T-helper 1 cell treated with Interleukin-12 subunit alpha and Interleukin-12 subunit beta and Interleukin-4 antibody, amounts not matched to agents 30 ng/mL and 1 ng/mL, for 36 hours (primary cell): ENCODE data around the gene USP4. TPM values are rescaled to one million over a fixed set of nuclear protein-coding genes. Genes with fewer than 3 reads are reported as not detected.

Source experiments
- intact Hi-C: fragments of 100-400 bp; cut with micrococcal nuclease; formaldehyde crosslinking; loops from one replicate; pipeline ENCODE4 v1.15.1; 2024
- total RNA-seq: library from RNA; stranded (reverse); gene quantifications from 2 replicates; pipeline ENCODE4 v1.2.3, GENCODE V29; 2022

The USP4 gene, protein sequence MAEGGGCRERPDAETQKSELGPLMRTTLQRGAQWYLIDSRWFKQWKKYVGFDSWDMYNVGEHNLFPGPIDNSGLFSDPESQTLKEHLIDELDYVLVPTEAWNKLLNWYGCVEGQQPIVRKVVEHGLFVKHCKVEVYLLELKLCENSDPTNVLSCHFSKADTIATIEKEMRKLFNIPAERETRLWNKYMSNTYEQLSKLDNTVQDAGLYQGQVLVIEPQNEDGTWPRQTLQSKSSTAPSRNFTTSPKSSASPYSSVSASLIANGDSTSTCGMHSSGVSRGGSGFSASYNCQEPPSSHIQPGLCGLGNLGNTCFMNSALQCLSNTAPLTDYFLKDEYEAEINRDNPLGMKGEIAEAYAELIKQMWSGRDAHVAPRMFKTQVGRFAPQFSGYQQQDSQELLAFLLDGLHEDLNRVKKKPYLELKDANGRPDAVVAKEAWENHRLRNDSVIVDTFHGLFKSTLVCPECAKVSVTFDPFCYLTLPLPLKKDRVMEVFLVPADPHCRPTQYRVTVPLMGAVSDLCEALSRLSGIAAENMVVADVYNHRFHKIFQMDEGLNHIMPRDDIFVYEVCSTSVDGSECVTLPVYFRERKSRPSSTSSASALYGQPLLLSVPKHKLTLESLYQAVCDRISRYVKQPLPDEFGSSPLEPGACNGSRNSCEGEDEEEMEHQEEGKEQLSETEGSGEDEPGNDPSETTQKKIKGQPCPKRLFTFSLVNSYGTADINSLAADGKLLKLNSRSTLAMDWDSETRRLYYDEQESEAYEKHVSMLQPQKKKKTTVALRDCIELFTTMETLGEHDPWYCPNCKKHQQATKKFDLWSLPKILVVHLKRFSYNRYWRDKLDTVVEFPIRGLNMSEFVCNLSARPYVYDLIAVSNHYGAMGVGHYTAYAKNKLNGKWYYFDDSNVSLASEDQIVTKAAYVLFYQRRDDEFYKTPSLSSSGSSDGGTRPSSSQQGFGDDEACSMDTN
- total RNA-seq, result 95.2 and 97.2 TPM in 2 replicates

DNA sequence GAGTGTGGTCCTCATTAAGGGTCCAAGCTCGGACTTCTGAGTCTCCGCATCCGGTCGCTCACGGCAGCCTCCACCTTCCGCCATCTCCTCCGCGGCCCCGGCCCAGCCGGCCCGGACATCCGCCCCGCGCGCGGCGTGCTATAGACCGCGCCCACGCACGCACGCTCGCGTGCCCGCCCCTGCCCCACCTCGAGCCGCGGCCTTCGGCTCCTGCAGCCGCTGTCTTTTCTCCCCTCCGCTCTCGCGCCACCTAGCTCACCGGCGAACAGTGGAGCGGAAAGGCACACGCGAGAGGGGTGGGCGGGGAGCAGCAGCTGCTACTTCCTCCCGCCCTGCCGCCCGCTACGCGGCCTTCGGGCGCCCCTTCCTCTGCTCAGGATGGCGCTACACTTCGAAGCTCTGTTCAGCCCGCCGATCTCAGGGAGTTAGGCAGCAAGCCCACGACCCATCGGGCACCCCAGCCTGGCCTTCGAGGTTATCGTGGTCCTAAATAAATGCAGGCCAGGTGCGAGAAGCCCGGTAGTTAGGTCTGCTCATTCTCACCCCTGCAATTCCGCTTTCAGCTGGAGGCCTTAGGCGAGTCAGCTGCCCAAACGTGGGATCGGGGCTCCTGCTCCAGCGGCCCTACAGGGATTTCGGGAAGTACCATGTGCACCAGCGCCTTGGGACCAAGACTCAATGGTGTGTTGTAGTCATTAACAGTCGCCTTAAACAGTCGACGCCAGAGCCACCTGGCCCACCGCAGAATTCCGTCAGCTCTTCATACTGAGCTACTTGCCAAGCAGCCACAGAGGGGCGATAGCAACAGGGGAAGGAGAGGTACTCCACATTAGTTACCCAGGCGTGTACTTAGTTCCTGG lies at the start of gene USP4:
Gene USP4 (minus strand): TSS at position 113 of the 860 bp plus-strand sequence. CDS start 29 bp downstream, at position 84.
- intact Hi-C loops, result loop anchor here (1.0 to 5.0 kb wide), 18 partner anchors 18 to 600 kb away; partner anchors contain the start of genes DAG1, GPX1, IMPDH2 and IP6K1

DNA sequence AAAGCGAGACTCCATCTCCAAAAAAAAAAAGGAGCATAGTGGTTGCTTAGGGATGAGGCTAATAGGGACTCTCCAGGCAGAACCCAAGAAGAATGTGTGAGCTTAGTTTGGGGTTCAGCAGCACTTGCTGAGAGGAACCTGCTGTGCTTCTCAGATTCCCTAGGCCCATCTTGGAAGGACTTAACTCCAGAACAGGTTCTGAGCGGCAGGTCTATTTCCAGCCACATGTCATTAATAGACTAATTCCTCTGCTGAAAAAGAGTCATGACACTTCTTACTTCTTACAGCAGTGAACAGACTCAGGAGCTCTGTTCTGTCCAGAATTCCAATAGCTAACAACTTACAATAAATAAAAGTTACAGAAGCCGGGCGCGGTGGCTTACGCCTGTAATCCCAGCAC lies 49.4 kb upstream of the USP4 start:
- intact Hi-C loops, result no loop called here

DNA sequence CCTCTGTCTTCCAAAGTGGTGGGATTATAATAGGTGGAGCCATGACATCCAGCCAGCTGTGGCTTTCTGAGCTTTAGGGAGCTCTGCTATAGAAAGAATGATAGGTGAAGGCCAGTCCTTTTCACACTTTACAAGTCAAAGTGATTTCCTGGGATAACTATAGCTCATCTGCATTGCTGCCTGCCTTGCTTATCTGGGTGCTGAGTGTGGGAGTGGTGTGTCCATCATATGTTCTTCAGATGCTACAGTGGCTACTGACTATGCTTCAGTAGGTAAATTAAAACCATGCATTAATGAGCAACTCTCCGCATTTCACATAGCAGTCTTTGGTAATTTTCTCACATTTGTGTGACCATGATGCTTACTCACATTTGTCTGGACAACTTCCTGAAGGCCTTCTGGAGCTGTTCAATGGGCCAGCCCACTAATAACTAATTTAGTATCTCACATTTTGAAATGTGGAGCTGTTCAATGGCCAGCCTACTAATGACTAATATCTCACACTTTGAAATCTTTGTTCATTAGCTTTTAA lies 48.5 kb upstream of the USP4 start:
- intact Hi-C loops, result no loop called here

DNA sequence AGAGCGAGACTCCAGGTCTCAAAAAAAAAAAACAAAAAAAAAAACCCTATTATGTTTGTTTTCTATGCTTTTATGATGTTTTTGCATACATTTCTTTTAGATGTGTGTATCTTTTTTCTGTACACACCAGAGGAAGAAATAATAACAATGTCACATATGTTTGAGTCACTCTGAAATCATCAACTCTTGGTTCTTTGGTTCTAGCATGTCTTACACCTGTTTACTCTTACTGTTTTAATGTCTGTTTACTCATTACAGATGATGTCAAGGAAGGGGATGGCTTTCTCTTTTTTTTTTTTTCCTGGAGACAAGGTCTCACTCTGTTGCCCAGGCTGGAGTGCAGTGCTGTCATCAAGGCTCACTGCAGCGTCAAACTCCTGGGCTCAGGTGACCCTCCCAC lies 47.9 kb upstream of the USP4 start:
- intact Hi-C loops, result no loop called here

DNA sequence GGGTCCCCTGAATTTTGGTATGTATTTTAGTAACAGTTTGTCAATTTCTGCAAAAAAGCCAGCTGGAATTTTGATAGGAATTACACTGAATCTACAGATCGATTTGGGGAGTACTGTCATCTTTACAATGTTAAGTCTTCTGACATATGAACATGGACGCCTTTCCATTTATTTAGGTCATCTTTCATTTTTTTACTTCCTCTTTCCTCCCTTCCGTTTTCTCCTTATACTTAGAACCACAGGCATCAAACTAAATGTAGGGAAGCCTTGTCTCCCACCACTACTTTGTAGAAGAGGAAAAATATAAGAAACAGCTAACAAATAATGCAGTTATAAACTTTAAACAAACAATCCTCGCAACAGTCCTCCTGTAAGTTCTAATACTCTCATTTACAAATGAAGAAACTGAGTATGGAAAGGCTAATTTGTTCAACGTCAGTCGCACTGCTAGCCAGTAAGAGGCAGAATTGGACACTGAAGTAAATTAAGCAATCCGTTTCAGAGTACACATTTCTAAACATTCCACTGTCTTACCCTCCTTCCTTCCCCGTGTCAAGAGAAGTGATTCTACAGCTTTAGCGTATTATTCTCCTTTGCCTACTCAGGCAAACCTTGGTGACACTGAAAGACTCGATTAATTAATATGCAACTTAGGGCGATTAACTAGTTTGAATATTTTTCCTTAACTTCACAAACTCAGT lies 46.4 kb upstream of the USP4 start:
- intact Hi-C loops, result no loop called here

DNA sequence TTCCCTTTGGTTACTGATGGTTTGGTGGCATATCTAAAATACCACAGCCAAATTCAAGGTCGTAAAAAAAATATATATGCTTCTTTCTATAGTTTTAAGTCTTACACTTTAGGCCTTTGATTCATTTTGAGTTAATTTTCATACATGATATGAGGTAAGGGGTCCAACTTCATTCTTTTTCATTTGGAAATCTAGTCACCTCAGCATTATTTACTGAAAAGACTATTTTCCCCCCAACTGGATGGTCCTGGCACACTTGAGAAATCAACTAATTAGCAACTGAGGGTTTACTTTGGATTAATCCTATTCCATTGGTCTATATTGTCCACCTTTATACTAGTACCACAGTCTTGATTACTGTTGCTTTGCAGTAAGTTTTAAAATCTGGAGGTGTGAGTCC lies 45.8 kb upstream of the USP4 start:
- intact Hi-C loops, result no loop called here

DNA sequence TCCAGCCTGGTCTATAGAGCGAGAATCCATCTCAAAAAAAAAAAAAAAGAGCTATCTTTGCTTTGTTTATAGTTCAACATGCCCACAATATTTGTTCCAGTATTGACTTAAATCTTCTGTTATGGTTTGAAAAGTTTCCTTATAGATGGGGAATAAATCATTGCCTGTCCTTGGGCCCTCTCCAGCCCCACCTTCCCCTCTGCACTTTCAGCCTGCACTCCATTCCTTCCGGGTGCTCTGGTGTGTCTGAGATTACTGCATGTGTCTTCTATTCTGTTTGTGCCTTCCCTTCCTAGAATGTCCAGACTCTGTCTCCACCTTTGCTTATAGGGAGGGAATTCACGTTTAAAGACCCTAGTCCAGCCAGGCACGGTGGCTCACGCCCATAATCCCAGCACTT lies 43.5 kb upstream of the USP4 start:
- intact Hi-C loops, result no loop called here

DNA sequence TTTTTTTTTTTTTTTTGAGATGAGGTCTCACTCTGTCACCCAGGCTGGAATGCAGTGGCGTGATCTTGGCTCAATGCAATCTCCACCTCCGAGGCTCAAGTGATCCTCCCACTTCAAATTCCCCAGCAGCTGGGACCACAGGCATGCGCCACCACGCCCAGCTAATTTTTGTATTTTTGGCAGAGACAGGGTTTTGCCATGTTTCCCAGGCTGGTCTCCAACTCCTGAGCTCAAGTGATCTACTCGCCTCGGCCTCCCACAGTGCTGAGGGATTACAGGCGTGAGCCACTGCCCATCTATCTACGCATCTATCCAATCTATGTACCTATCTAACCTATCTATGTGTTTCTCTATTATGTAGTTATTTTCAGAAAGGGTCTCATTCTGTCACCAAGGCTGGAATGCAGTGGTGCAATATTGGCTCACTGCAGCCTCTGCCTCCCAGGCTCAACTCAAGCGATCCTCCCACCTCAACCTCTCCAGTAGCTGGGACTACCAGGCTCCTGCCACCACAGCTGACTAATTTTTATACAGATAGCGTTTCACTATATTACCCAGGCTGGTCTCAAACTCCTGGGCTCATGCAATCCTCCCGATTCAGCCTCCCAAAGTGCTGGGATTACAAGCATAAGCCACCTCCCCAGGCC lies 38.5 kb upstream of the USP4 start:
- intact Hi-C loops, result no loop called here

DNA sequence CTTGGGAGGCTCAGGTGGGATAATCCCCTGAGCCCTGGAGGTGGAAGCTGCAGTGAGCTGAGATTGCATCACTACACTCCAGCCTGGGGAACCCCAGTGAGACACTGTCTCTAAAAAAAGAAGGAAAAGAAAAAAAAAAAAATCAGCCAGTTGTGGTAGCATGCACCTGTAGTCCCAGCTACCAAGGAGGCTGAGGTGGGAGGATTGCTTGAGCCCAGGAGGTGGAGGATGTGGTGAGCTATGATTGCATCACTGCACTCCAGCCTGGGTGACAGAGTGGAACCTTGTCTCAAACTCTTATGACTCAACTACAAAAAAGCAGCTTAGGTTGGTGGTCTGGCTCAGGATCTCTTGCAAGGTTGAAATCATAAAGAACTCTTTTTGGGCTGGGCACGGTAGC lies 37.6 kb upstream of the USP4 start:
- intact Hi-C loops, result loop anchor here (1.0 kb wide), 1 partner anchor 35 kb away; the partner anchor contains the start of gene TCTA

DNA sequence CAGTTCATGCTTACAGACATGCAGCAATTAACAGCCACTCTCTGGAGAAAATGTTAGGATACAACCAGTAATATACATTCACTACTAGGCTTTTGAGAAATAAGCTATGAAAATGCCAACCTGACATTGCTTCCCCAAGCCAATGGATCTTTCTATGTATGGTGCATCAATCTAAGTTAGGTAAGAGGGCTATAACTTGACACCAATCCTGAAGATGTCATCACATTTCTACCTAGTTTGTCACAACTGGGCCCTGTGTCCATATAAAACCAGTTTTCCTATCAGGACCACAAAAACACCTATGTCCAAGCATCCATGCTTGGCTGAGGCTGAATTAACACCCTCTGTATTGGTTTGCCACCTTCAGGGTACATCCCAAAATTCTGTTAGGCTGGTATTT lies 32.1 kb upstream of the USP4 start:
- intact Hi-C loops, result no loop called here

DNA sequence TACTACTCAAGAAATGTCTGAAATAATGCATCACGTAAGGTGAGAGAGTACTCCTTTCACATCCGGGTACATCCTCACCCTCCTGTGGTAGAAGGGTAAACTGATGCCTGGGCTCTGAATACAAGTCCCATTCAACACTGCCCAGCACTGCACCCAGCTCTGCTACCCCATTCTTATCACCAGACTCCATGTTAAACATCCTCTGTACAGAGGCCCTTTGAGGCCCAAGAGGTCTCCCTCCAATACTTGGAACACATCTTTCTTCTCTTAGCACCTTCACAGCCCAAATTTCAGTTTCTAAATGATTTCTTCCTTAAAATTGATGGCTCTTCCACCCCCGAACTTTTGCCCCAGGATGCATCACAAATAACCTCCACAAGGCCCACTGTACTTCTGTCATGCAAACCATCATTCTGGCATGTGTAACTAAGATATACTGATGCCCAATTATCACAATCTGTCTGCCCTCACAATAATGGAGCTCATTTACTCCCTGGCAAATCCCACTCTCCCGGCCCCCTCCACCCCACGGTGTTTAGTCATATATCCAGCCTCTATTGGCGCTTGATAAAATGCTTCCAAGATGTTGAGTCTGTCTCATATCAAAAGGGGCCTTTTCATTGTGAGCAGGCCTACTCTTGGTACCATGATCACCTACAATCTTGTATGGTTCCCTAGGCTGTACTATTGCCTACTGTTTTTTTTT lies 30.9 kb upstream of the USP4 start:
- intact Hi-C loops, result no loop called here

DNA sequence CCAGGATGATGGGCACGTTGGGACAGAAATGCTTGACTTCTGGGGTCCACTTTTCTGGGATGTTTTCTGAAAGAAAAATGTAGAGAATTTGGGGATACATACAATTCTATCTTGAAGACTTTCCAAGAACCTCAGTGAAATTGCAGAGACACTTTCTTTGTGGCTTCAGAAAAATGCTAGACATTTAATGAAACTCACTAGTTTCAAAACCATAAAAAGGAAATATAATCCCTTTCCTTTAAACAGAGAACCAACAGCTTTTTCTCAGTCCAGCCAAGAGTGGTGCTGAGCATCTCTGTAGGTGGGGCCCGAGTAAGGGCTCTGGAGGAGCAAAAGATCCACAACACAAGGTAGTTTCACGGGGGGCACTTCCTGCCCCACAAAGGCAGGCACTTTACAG lies 22.7 kb upstream of the USP4 start:
- intact Hi-C loops, result no loop called here

DNA sequence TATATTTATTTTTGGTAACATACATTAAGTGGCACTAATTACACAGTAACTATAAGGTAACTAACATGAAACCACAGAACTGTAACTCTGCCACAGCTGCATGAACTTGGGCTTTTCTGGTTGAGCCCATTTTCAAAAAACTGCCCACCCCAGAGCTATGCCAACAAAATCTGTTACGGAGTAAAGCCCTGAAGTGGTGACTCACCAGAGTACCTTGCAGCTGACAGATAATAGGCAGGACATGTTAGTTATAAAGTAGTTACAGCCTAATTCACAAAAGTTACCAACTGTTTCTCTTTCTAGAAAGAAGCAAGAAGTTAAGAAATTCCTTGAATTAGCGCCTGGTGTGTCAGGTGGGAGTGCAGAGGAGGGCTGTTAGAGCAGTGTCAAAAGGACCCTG lies 19.8 kb upstream of the USP4 start:
- intact Hi-C loops, result loop anchor here (5.0 kb wide), 2 partner anchors 313 to 332 kb away; partner anchors contain the start of genes APEH and IMPDH2

DNA sequence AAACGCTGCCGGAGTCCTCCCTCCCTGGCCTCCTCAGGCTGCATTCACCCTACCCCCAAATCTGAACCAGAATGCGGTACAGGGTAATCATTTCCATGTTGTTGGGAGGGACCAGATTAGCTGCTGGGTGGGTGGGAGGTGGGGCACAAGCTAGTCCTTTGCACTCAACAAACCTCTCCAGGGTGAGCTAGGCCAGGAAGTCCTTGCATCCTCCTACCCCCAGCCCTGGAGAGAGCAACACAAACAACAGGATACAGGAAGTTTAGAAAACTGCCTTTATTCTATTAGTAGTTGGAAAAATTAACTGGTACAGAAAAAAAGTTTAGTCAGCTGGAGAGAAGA lies 19.0 kb upstream of the USP4 start:
- intact Hi-C loops, result loop anchor here (1.0 to 5.0 kb wide), 8 partner anchors 19 to 441 kb away; partner anchors contain the start of genes APEH, ARIH2, DAG1 and IMPDH2

DNA sequence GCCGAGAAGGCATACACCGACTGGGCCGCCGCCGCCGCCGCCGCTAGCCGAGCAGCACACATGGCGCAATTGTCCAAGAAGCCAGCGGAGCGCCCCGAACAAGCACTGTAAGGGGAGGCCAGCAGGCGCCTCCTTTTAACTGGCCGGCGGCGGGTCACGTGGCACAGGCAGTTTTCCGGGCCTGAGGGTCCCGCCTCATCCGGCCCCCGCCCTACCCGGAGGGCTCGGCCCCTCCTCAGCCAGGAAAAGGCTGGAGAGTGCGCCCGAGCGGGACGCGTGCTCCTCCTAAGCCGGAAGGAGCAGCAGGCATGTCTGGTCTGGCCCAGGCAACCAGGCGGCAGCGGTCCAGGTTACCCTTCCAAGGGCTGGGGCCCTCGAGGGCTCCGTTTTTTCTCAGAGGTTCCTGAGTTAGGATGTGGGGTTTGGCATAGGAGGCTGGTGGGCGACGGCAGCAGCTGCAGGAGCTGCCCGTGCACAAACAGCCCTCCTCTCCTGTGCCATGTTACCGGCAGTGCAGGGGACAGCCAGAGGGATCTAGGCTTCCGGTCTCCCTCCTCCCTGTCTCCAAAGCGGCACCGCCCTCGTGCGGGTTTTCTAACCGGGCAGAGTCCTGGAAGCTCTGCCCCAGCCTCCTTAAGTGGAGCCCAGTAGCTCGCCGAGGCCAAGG lies 18.5 kb upstream of the USP4 start, which contains the start of gene GPX1:
Gene GPX1 (minus strand): TSS at position 137 of the 667 bp plus-strand sequence. CDS start 75 bp downstream, at position 62.
- intact Hi-C loops, result loop anchor here (1.0 to 5.0 kb wide), 8 partner anchors 18 to 440 kb away; partner anchors contain the start of genes APEH, ARIH2, DAG1 and IMPDH2

DNA sequence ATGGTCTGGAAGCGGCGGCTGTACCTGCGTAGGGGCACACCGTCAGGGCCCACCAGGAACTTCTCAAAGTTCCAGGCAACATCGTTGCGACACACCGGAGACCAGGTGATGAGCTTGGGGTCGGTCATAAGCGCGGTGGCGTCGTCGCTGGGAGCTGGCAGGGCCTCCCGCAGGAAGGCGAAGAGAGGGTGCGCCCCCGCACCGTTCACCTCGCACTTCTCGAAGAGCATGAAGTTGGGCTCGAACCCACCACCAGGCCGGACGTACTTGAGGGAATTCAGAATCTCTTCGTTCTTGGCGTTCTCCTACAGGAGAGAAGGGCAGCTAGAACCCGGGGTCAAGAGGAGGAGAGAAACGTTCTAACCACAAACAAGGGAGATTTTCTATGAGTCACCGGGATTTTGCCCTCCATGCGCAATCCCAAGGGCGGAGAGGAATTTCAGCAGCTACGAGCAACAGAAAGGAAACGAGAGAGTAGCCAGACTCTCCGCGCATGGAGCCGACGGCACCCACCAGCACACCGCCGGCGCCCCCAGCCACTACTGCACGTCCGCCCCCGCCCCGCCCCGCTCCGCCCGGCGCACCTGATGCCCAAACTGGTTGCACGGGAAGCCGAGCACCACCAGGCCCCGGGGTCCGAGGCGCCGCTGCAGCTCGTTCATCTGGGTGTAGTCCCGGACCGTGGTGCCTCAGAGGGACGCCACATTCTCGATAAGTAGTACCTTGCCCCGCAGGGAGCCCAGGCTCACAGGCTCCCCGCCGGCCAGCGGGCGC lies 17.8 kb upstream of the USP4 start:
- intact Hi-C loops, result loop anchor here (1.0 to 5.0 kb wide), 8 partner anchors 17 to 439 kb away; partner anchors contain the start of genes APEH, ARIH2, DAG1 and IMPDH2

DNA sequence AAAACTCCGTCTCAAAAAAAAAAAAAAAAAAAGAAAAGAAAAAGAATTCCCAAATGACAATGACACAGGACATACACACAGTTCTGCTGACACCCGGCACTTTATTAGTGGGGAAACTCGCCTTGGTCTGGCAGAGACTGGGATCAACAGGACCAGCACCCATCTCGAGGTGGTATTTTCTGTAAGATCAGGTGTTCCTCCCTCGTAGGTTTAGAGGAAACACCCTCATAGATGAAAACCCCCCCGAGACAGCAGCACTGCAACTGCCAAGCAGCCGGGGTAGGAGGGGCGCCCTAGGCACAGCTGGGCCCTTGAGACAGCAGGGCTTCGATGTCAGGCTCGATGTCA lies 17.2 kb upstream of the USP4 start:
- intact Hi-C loops, result loop anchor here (5.0 kb wide), 2 partner anchors 315 to 330 kb away; partner anchors contain the start of genes APEH and IMPDH2
